LHCN-M2 (cell line): ENCODE results near the gene AOPEP. TPM values are rescaled to one million over a fixed set of nuclear protein-coding genes. Genes with fewer than 3 reads are reported as not detected.

Experiments
- DNase-seq: peaks from one replicate; pipeline ENCODE4 v3.0.0-alpha.2; 2012; ENCODE audit warnings: low read depth
- total RNA-seq: library from RNA; depleted of rRNA; stranded (reverse); fragments of >200 nt; gene quantifications from 2 replicates; pipeline ENCODE4 v1.2.3, GENCODE V29; 2014

AOPEP gene
- total RNA-seq, 1 experiment from 2014 or later = 114 TPM

DNA sequence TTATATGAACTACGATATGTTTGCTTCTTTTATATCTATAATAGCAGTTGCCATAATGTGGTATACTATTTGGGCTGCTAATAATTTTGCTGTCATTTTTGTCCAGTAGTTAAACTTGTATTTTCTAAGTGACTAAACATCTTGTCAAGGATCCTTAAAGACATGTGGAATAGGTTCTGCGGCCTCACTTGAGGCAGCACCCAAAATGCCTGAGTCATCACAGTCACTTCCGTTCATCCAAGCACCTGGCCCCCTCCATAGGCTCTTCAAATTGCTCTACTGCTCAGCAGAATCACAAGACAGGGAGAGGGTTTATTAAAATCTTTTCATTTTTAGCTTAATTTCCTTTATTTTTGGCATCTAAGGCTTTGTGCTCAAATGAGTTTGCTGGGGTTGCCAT, 259.1 kb downstream of the AOPEP start:
- DNase-seq = no peak

DNA sequence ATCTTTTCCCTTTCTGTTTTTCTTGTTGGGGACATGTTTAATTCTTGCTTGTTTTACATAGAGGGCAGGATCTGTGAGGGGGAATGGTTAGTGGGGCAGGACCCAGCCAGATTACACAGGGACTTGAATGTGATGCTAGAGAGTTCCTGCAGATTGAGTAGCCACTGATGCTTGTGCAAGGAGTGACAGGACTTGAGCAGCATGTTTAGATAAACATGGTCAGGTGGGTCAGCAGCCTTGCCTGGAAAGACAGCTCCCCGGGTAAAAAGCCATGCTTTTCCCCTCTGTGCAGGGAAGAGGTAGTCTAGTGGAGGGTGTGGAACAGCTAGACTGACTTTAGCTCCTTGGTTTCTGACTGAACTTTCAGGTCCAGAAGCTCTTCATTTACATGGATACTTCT, 261.2 kb downstream of the AOPEP start:
- DNase-seq = no peak

DNA sequence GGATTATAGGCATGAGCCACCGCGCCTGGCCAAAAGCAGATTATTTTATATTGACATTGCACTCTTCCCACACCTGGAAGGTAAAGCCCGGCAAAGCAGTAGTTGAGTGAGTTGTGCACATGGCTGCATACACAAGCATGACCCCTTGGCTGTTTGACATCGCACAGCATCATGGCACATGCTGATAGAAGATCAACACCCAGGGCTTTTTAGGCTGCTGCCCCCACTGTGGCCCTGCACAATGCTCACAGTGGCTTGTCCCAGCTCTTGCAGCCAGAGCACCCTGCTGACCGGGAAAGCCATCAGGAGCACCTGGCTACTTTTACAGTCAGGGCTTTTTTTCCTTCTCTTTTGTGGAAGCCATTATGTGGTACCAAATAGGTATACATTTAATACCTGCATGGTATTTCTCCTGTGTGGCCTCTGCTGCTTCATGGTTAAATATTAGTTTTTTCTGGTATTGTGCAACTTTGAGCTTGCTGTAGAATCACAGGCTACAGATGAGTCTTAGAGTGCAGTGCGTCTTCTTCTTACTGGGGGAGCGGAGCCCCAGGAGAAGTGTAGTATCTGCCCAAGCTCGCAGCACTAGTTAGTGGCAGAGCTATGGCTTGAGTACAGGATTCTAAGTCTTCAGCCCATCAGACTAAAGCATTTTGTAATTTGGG, 264.5 kb downstream of the AOPEP start:
- no peak for DNase-seq

DNA sequence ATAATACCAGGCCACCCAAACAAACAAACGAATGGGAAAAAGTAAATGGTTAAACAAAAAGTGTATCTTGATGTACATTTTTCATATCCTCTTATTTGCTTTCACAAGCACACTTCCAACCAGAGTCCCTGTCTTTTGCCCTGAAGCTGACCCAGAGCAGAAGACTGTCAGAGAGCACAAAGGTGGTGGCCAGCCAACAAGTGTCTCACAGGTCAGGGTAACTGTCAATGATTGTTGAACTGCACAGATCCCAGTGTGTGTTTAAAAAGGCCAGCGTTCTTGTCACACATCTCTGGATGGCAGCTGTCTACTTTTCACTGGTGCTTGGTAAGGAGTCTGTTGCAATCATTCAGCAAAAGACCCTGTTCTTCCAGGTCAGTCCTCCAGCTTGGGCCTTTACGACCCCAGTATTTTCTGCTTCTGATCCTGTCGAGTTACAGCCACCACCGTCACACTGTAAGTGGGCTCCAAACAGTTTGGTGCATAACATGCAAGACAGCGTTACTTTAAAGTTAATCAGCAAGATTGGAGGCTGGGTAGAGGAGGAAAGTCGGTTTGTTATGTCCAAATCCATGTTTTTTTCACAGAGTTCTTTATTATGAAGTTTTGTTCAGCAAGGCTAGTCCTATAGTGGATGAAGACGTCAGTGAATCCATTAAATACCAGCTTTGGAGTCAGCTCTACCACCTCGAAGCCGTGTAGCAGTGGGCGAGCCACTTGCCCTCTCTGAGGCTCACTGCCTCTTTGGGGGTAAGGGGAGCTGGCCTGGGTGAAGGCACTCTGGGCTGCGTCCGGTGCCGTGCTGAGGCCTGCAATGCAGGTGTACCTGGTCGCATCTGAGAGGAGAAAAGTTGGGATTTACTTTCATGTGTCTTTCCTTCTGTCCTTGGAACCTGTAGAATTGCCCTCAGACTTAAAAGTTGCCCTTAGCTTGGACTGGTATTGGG, 265.7 kb downstream of the AOPEP start:
- no peak for DNase-seq

DNA sequence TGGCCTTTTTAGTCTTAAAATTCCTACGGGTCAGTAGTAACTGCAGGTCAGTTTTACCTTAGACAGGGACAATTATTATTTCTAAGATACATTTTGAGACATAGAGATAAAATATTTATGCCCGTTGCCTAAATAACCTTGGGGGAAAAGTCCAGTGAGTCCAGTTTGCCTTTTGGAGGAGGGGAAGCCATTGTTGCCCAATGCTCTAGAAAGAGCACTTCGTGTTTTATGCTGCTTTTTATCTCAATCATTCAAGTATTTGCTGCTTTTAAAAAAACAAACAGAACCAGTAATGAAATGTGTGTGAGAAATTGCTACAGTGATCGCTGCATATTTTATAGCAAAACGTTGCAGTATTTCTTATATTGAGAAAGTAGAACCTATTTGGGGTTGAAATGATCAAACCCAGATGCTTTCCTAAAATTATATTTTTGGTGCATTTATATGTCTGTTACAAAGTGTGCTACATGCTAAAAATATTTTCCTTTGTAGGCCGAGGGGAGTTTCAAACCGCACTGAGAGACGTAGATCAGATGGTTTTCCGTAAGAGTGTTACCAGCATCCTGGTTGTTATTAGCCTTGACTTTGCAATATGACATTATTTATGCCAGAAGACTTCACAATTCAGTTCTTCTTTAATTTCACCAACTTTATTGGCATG, 266.8 kb downstream of the AOPEP start:
- no peak for DNase-seq

DNA sequence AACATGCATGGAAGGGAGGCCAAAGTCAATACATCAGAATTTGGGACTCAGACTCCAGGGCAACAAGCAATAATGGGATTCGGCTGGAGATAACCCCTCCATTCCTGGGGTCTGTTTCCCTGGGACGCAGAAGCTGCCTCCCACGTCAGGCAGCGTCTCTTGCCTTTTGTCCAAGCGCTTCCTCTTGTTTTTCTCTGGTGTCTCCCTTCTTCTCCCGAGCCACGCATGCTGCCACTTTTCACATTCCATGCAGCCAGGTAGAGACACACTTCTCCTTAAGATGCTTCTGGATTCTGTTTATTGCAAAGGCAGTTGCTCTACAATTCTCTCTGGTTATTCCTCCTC, 267.3 kb downstream of the AOPEP start:
- no peak for DNase-seq

DNA sequence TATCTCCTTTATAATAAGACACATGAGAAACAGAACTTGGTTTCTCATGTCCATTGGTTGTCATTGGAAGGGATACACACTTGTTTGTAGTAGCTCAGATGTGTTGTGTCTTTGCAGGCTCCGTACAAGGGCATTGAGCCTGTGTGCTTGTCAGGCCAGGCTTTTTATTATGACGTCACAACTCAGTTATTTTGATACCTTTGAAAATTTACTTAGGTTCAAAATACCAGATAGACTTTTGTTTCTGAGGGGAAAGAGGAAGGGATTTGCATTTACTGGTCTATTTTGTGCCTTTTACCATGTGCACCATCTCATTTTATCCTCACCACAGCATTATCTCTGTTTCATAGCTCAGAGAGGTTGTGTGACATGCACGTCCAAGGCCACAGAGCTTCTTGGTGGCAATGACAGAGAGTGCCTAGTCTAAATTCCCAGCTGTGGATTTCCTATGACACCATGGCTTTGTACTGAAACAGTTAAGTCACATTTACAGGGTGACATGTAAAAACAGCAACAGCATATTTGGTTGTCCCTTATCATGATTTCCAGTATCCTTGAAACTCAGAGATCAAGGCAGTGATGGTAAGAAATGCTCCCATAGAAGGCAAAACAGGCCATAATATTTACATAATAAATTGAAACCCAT, 268.7 kb downstream of the AOPEP start:
- no peak for DNase-seq

DNA sequence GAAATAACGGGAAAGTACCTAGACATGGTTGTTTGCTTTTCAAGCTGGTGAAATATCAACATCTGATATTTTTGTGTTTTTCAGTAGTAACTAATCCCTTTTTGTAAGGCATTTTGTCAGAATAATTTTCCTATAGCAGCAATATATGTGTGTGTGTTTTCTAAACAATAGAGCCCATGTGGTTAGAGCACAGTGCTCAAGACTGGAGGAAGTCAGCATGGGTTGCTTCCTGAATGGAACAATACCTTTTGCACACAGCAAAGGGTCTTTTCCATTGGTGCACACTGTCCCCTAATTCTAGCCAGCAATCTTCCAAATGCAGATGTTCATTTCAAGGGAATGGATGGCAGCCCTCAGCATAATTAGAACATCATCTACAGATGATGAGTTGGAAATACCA, 270.1 kb downstream of the AOPEP start:
- no peak for DNase-seq

DNA sequence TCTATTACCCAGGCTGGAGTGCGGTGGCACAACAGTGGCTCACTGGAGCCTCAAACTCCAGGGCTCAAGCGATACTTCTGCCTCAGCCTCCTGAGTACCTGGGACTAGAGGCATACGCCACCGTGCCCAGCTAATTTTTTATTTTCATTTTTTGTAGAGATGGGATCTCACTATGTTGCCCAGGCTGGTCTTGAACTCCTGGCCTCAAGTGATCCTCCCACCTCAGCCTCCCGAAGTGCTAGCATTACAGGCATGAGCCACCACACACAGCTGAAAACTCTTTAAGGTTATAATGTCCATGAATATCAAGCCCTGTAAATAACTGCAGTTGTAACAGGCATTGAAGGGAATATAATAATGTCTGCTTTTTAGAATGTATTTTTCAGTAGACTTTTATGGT, 271.2 kb downstream of the AOPEP start:
- DNase-seq = no peak

DNA sequence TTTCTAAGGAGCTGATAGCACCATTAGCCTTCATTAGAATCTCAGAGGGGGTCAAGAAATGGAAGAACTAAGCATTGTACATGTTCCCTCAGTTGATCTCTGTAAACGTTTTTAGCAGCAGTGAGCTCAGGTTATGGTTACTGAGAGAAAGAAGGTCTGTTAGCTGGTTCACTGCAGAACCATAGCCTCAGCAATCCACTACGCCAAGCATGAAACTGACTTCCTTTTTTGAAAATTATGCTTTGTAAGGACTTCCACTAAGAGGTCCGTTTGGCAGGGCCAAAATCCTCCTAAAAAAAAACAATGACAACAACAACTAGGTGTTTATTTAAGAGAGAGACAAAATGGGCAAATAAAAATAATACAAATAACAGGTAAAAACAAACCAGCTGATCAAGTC, 273.3 kb downstream of the AOPEP start:
- no peak for DNase-seq

DNA sequence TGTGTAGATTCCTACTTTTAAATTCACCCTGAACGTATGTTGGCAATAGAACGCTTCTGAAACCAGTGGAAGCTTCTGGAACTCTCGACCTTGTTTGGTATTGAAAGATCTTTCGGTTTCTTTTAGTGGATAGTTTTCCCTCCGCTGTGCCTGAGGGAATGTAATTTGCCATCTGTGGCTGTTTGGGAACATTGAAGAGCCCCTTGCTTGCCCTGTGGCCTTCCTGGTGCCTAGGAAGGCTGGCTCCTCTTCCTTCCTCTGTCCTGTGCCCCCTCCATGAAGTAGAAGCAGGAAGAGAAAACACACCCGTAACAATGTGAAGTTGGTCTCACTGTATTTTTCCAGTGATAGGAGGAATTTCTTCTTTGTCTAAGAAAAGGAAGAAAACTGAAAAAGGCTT, 274.3 kb downstream of the AOPEP start:
- no peak for DNase-seq

DNA sequence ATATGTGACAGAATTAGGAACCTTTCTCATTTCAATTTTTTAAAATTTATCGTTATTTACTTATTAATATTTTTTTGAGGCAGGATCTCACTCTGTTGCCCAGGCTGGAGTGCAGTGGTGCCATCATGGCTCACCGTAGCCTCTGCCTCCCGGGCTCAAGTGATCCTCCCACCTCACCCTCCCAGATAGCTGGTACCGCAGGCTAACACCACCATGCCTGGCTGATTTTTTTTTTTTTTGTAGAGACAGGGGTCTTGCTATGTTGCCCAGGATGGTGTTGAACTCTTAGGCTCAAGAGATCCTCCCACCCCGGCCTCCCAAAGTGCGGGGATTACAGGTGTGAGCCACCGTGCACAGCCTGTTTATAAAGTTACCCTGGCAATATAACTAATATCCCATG, 275.2 kb downstream of the AOPEP start:
- DNase-seq = no peak

DNA sequence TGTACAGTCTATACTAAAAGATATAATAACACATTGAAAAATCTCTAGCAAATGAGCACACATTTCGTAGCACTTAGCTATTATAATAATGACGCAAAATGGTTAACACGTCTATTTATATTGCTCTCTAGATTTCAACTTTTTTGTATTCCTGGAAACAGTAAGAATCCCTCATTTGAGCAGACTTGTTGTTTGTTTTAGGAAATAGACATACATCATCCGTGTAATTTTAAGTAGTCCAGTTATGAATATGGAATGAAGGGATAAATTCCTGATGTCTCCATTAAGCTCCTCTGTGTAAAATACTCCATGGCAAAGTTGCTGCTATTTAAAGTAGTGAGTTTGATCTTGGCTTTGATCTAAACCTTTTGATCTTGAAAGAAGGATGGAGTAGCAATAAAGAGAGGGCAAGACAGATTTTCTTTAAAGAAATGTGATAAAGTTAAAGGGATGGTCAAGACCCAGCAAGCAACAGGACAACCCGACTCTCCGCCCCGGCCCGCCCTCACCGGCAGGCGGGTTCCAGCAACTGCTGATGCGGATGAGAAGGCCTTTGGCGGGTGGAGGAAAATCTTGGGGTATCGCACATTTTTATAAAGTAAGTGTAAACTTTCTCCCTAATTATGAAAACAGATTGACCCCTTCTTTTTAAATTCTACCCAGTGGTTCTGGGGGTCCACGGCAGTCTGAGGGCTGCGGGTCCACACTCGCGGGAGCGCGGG, 277.4 kb downstream of the AOPEP start:
- peak; percentile 70 for DNase-seq

DNA sequence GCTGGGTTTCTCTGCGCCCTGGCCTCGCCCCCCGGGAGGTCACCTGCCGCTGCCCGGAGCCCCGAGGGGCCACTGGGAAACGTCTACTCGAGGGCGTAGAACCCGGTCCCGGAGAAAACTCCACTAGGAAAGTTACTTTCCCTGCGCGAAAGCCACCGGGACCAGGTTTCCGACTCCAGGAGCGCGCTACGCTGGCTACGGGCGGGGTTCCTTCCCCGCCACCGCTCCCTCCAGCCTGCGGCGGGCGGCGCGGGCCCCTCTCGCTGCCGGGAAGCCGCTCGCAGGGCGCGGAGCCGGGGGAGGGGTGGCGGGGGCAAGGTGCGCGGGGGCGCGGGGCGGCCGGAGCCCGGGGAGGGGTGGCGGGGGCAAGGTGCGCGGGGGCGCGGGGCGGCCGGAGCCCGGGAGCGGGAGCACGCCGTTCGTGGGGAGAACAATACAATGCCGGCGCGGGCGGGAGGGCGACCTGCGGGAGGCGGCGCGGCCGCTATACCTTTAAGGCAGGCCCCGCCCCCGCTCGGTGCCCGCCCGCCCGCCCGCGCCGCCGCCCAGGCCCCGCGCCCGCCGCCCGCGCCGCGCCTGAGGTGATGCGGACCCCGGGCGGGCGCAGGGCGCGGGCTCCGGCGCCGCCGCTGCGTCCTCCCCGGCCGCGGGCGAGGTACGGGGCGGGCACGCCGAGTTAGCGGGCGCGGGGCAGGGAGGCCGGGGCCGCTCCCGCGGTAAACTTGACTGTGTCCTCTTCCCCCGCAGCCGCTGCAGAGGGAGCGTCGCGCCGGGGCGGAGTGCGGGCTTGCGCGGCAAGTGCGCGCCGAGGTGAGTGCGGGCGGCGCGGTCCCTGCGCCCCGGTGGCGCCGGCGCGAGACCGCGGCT, 278.1 kb downstream of the AOPEP start:
- peak; percentile 59 for DNase-seq

DNA sequence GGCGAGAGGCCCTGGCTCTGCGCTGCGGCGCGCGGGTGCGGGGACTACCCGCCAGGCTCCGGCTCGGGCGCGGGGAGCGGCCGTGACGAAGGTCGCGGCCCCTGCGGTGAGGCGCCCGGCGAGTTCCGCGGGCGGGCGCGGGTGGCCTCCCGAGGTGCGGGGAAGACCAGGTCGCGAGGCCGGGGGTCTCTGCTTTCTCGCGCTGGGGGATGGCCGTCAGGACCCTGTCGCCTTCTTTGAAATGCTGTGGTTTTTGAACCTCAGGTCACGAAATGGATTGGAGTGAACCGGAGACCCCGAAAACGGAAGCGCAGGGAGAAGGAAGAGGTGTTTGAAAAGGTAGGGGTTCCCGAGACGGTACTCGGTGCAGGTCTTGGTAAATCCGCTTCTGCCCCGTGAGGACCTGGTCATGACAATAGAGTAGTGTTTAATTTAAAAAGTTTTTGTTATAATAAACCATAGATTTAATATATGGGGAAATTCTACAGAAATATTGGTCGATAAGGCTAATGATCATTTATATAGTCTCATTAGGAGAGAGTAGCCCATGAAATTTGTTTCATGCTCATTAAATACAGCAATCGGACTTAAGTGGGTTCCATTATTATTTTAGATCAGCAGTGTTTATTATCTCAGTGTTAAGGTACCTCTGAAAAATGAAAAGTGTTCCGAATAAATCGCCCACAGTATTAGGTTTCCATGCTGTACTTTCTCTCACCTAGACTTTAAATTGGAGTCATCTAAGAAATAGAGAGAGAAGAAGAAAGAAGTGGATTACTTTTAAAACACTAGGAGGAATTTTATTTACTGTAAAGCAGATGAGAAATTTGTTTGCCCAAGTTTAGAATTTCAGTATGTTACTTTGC, 279.0 kb downstream of the AOPEP start:
- no peak for DNase-seq

DNA sequence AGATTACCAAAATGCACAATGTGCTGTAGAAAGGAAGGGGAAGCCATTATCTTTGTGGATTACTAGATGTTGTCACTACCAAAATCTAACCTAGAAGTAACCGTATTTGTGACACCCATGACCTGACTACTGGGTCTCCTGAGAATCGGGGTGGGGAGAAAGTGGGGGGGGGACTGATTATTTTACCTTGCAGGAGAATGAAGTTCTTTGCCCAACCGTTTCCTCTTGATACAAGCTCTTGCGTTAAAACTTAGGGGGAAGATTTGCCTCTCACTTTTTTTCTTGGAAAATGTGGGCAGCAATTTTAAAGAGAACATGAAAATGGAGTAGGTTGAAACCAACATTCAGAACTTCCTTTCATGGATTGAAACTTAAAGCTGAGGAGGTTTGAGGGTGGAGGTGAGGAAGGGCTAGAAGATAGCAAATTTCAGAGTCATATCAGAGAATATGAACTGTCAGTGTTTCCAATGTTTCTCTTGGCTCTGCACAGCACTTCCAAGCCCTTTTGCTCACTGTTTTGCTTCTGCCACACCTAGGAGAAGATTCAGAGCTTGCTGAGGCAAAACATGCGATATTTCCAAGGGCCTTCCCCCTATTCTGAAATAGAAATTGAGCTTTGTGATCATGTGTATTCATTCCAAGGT, 280.8 kb downstream of the AOPEP start:
- DNase-seq = peak; percentile 67

DNA sequence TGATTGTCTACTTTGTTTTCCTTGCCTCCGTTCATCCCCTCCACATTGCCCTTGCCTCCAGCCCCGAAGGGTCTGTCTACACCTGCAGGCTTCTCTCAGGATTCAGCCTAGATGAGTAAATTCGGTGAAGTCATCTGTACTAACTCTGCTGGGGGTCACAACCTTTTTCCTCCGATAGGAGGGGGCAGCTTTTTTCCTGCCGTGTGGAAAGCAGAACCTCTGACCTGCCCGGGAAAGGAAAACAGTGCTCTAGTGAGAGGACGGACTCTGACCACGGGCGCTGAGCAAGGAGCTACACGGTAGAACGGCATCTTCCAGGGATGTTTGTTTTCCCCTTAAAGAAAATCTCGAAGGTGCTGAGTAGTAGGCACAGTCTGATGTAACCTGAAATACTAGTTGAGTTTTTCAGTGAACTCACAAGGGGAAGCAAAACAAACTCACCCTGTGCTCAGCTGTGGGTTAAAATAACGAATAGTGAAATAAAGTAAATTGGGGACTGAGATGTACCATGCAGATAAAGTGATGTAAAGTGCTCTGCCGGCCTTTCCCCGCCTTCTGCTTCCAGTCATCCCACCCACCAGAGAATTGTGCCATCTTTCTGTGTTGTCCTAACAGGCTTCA, 281.8 kb downstream of the AOPEP start:
- peak; percentile 71 for DNase-seq

DNA sequence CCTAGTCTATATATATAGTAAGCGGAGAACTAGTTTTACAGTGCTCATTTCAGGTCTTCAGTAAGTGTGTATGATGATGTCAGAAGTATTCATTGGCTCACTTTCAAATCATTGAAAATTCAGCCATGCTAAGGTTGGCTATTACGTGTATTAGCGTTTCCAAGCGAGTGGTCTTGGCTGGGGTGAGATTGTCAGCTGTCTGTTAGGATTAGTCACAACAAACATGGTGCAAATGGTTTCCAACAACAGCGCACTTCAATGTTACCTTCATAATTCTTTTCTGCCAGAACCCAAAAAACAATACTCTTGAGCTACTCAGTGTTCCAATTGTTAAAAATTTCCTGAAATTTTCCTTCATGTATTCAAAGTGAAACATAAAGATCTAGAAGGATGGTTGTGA, 283.0 kb downstream of the AOPEP start:
- DNase-seq = peak; percentile 93
